Measurements from ENCODE around the gene SPAM1.

DNA sequence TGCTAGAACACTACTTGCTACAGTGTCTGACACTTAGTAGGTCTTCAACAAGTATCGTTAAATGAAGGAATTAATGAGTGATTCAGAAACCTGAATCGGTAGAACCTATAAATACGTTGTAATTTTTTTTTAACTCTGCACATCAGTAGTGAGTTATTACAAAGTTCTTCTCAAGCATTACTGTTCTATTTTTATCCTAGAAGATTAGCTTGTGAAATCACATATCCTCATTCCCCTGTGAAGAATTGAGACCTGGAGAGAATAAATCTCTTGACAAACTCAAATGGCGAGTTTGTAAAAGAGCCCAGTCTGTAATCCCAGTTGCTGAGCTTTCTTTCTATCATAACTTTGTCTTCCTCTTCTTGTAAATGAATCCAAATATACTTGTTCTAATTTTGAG, 45.4 kb upstream of the SPAM1 start:
- TF ChIP-seq, protein P1, sequence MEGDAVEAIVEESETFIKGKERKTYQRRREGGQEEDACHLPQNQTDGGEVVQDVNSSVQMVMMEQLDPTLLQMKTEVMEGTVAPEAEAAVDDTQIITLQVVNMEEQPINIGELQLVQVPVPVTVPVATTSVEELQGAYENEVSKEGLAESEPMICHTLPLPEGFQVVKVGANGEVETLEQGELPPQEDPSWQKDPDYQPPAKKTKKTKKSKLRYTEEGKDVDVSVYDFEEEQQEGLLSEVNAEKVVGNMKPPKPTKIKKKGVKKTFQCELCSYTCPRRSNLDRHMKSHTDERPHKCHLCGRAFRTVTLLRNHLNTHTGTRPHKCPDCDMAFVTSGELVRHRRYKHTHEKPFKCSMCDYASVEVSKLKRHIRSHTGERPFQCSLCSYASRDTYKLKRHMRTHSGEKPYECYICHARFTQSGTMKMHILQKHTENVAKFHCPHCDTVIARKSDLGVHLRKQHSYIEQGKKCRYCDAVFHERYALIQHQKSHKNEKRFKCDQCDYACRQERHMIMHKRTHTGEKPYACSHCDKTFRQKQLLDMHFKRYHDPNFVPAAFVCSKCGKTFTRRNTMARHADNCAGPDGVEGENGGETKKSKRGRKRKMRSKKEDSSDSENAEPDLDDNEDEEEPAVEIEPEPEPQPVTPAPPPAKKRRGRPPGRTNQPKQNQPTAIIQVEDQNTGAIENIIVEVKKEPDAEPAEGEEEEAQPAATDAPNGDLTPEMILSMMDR (IDR thresholded peaks at IDR 0.05): no peak
- no peak for TF ChIP-seq ZFX (IDR thresholded peaks at IDR 0.05; ENCODE audit: borderline replicate concordance)
